Amygdala (tissue), 56 donors: ENCODE measurements around the gene TMEM182.
A peak's percentile ranks its signal among the peaks of the same experiment; 100 is the strongest.

Experiments
- DNase-seq, 56 donors: peaks; one replicate each; lab custom pipeline; 2025; lab: John Stamatoyannopoulos, UW

The TMEM182 gene

DNA sequence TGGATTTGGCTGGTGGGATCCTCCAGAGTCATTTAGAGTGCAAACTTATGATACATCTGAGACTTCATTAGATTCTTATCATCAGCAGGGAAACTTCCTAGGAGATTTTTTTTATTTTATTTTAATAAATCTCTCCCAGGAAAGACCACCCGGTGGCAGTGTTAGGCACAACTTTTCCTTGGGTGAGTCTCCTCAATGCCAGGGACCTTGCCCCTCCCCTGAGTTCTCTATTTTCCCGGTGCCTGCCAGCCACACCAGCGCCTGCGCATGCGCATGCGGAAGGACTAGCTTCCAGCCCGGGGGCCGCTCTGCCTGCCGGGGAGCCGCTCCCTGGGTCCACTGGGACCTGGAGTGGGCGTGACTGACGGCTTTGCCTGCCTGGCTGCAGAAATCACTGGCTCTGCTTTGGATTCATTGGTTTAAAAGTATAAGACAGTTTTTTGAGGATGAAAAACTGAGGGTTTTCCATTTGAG, 86.6 kb downstream of the TMEM182 start:
- DNase-seq: peak in 54 of 56 donors; percentile 13 to 84 (median 56)

DNA sequence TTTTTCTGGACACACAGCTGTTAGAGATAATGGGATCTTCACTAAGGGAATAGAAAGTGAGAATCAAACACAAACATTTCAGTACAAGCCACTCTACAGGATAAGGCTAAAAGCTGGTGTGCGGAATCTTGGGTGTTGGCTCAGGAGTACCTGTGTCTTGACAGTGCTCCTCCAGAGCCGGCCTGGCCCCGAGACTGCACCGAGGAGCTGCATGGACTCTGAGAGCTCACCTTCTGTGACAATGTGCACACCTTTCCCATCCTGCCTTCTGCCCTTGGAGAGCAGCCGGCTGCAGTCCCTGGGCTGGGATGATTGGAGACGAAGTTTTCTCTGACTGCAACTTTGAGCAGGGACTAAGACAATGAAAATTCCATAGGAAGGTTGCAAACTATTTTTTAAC, 89.1 kb downstream of the TMEM182 start:
- DNase-seq: no peak

DNA sequence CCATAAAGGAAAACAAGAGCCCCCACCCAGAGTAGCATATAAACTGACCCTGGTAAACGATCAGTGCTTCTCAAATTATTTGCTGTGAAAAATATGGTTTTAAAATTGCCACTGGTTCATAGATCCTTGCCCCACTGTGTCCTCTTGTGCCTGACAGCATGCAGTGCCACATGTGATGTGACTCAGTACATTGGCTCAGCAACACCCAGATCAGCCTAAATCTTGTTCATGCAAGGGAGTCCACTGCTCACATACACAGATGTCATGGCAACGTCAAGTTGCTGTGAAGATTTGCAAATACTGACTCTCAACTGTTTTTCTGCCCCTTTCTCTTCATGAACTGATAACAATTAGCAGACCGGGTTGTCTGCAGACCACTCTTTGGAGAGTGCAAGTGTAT, 91.0 kb downstream of the TMEM182 start:
- no peak for DNase-seq
